Endometrium (tissue), 2 donors: ENCODE measurements around the gene GTF2B.
"Not testable (repeated sequence)": the region's sequence is repeated elsewhere in the genome, so short reads cannot be mapped to it uniquely, and the experiment has no call there.

Source experiments
- FAIRE-seq: peaks from 2 replicates; lab custom pipeline; 2012; peaks lifted over from hg19 to GRCh38; lab: Jason Lieb, UNC
- donor health status: control.
- donor health status: control.

The GTF2B gene

GRCh38 chr1:88891318-88891950 lies at the start of gene GTF2B:
GTF2B (minus strand) TSS chr1:88891567; CDS start chr1:88891499, 68 bp downstream.
- FAIRE-seq: peak; percentile 62

GRCh38 chr1:88938528-88938927 lies 47.2 kb upstream of the GTF2B start:
- not testable (repeated sequence) for FAIRE-seq

- FAIRE-seq: no peak
Observed at GRCh38 chr1:88936760-88937342, 45.5 kb upstream of the GTF2B start.

- FAIRE-seq: no peak
Observed at GRCh38 chr1:88936223-88936523, 44.8 kb upstream of the GTF2B start.

GRCh38 chr1:88935522-88936222 lies 44.3 kb upstream of the GTF2B start:
- FAIRE-seq: peak; percentile 76

GRCh38 chr1:88930176-88930575 lies 38.8 kb upstream of the GTF2B start:
- not testable (repeated sequence) for FAIRE-seq

- no peak for FAIRE-seq
Observed at GRCh38 chr1:88923224-88923623, 31.9 kb upstream of the GTF2B start.

- no peak for FAIRE-seq
Observed at GRCh38 chr1:88922214-88922613, 30.8 kb upstream of the GTF2B start.

- no peak for FAIRE-seq
Observed at GRCh38 chr1:88920845-88921244, 29.5 kb upstream of the GTF2B start.

- FAIRE-seq: no peak
Observed at GRCh38 chr1:88917321-88918025, 26.1 kb upstream of the GTF2B start.

GRCh38 chr1:88916883-88917282 lies 25.5 kb upstream of the GTF2B start:
- no peak for FAIRE-seq

GRCh38 chr1:88911800-88912199 lies 20.4 kb upstream of the GTF2B start:
- FAIRE-seq: not testable (repeated sequence)

- FAIRE-seq: no peak
Observed at GRCh38 chr1:88911161-88911560, 19.8 kb upstream of the GTF2B start.

GRCh38 chr1:88910401-88910800 lies 19.0 kb upstream of the GTF2B start:
- no peak for FAIRE-seq

GRCh38 chr1:88900883-88901282 lies 9.5 kb upstream of the GTF2B start:
- FAIRE-seq: no peak

GRCh38 chr1:88897070-88897730 lies 5.8 kb upstream of the GTF2B start:
- FAIRE-seq: no peak

- no peak for FAIRE-seq
Observed at GRCh38 chr1:88892357-88892877, 1.1 kb upstream of the GTF2B start.

GRCh38 chr1:88891951-88892340 lies 579 bp upstream of the GTF2B start:
- FAIRE-seq: no peak

GRCh38 chr1:88890791-88891317 lies 513 bp downstream of the GTF2B start:
- FAIRE-seq: no peak

- no peak for FAIRE-seq
Observed at GRCh38 chr1:88890131-88890530, 1.2 kb downstream of the GTF2B start.

GRCh38 chr1:88888750-88889149 lies 2.6 kb downstream of the GTF2B start:
- no peak for FAIRE-seq

GRCh38 chr1:88885933-88886332 lies 5.4 kb downstream of the GTF2B start:
- no peak for FAIRE-seq
